ENCODE data around the gene PRKCH.

The PRKCH gene

DNA sequence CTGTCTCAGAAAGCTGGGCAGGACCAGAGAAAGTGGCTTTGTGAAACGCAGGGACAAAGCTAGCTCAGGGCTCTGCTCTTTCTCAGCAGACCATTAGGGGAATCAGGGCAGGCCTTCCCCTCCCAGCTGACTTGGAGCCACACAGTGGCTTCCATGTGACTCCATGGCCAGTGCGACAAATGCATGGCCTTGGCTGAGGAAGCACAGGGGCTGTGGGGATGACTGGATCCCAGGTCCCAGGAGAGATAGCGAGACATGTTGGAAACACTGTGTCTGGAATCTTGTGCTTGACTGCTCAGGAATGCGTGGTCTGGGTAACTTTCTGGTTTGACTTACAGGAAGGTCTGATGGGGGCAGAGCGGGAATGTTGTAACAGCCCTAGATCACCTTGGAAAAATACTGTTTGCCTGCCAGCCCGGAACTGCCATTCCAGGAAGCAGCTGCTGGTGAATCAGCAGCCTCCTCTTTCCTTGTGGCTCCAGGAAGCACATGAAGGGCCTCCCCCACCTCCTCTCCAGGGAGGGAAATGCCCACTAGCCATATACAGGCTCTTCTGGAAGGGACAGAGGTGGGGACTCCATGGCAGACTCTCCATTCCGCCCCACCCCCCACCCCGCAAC, 240.4 kb downstream of the PRKCH start:
- H3K27ac Mint-ChIP-seq: peak overlapping the region; percentile 99
- peaks cover 3% of the 10 kb centered on the region for H3K27me3 Mint-ChIP-seq (ENCODE audit: low read depth, poor library complexity)
- TF ChIP-seq, protein P1, sequence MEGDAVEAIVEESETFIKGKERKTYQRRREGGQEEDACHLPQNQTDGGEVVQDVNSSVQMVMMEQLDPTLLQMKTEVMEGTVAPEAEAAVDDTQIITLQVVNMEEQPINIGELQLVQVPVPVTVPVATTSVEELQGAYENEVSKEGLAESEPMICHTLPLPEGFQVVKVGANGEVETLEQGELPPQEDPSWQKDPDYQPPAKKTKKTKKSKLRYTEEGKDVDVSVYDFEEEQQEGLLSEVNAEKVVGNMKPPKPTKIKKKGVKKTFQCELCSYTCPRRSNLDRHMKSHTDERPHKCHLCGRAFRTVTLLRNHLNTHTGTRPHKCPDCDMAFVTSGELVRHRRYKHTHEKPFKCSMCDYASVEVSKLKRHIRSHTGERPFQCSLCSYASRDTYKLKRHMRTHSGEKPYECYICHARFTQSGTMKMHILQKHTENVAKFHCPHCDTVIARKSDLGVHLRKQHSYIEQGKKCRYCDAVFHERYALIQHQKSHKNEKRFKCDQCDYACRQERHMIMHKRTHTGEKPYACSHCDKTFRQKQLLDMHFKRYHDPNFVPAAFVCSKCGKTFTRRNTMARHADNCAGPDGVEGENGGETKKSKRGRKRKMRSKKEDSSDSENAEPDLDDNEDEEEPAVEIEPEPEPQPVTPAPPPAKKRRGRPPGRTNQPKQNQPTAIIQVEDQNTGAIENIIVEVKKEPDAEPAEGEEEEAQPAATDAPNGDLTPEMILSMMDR (IDR thresholded peaks at IDR 0.05): no peak
- DNase-seq: peak; percentile 61
- H3K36me3 Mint-ChIP-seq (ENCODE audit: low read depth): no peaks in the 10 kb centered on the region
- H3K9me3 Mint-ChIP-seq: no peaks in the 10 kb centered on the region
- no peak overlapping the region for H3K4me3 Mint-ChIP-seq
- peaks cover 68% of the 10 kb centered on the region for H3K4me1 Mint-ChIP-seq

DNA sequence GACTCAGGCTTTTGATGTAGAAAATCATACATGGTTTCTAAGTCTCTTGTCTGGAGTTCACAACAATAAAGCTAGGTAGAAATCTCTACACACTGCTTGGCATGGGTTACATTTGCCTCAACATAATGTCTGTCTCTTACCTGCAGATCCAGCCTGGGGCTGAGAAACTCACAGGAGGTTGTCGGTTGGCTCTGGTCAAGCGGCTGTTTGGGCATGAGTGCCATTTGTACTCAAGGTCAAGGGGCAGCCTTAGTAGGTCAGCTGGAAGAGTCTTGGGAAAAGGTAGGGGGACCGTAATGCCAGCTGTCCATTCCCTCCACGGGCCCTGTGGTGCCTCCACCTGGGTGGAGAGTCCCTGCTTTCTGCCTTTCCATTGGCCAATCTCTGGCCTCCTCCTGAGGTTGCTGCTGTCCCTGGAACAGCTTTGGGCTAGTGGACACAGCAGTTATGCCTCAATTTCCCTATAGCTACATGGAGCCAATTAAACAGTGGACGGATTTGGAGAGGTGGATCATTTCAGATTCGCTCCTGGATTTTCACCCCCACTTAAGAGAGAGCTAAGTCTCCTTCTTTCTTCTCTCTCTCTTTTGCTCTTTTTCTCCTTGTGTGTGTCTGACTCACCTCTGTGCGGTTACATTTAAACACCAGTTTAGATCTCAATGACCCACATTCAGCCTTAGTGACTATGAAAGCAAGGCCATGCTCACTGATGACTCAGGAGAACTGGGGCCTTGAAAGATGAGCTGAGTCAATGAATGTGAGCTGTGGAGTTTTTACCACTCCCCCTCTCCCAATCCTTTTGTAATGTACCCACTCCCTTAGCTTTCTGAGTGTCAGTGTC, 241.2 kb downstream of the PRKCH start:
- Mint-ChIP-seq H3K27ac (peak overlapping the region; percentile 99), H3K27me3 (ENCODE audit: low read depth, poor library complexity) (peaks cover 3% of the 10 kb centered on the region), H3K36me3 (ENCODE audit: low read depth) (no peaks in the 10 kb centered on the region), H3K9me3 (no peaks in the 10 kb centered on the region), H3K4me3 (peak overlapping the region; percentile 32), H3K4me1 (peaks cover 73% of the 10 kb centered on the region)
- TF ChIP-seq, protein P1 (IDR thresholded peaks at IDR 0.05): no peak
- DNase-seq: no peak

DNA sequence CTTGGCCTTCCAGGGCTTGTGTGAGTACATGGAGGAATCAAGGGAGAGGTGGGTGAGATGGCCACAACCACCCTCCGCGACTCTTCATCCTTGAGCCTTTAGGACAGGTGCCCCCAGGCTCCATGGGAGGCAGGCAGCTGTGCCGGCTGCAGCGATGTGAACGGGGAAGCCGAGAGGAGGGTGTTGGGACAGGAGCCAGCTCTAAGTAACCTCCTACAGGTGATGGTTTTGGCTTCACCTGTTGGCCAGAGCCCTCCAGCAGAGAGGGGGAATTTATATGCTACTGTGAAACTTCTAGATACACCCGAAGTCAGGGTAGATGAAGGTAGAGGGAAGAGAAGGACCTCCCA, 241.8 kb downstream of the PRKCH start:
- no peak for DNase-seq
- TF ChIP-seq, protein P1 (IDR thresholded peaks at IDR 0.05): no peak
- no peak overlapping the region for H3K4me3 Mint-ChIP-seq
- H3K36me3 Mint-ChIP-seq (ENCODE audit: low read depth): no peaks in the 10 kb centered on the region
- H3K27me3 Mint-ChIP-seq (ENCODE audit: low read depth, poor library complexity): peaks cover 3% of the 10 kb centered on the region
- no peak overlapping the region for H3K27ac Mint-ChIP-seq
- H3K9me3 Mint-ChIP-seq: no peaks in the 10 kb centered on the region
- H3K4me1 Mint-ChIP-seq: peaks cover 79% of the 10 kb centered on the region

DNA sequence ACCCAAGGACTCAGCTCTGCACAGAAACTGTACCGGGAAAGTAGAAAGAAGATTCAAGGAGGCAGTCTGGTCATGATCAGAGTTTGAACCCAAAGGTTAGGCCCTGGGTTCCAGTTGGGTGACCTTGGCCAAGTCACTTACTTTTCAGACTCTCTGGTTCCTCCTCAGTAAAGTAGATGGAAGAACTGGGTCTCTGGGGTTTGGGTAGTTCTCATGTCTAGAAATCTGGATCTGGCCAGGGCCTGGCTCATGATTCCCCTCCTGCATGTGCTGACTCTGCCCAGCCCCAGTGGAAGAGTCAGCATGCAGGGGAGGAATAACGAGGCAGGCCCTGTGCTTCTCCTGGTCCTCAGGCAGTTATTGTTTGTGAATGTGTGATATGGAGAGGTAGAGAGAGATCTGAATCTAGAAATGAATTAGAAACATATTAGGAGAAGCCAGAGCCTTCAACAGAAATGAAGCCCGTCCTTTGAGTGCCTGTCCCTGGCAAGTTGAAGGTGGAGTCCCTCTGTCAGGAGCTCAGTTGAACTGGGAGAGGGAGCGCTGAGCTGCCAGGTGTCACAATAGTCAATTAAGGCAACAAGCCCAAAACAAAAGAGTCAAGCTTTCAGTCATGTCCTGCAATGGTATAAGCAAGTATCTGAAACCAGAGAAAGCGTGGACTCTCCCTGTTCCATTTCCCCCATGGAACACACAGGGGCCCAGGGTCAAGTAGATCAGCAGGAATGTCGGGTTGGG, 242.7 kb downstream of the PRKCH start:
- Mint-ChIP-seq H3K36me3 (ENCODE audit: low read depth) (no peaks in the 10 kb centered on the region), H3K27me3 (ENCODE audit: low read depth, poor library complexity) (no peaks in the 10 kb centered on the region), H3K4me1 (peaks cover 85% of the 10 kb centered on the region), H3K4me3 (no peak overlapping the region), H3K27ac (peak overlapping the region; percentile 85), H3K9me3 (no peaks in the 10 kb centered on the region)
- no peak for DNase-seq
- TF ChIP-seq, protein P1 (IDR thresholded peaks at IDR 0.05): no peak

DNA sequence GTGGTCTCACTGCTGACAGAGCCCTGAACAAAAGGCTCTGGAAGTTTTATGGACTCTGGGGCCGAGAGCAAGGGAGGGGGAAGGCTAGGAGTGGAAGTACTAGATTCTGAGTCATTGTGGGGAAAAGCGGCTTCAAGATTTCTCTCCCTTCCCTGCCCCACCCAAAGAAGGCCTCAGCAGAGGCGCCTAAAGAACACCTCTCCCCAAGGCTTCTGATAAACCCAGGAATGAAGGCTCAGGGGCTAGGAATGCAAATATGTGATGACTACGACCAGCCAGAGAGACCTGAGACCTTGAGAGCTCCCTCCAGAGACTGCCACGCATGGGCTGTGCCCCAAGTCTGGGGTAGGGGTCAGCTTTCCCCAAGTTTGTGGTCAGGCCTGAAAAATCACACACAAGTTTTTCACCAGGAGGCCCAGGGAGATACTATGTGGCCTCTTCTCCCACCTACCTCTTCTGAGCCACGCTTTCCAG, 243.3 kb downstream of the PRKCH start:
- peak; percentile 26 for DNase-seq
- Mint-ChIP-seq H3K4me1 (peaks cover 86% of the 10 kb centered on the region), H3K9me3 (no peaks in the 10 kb centered on the region), H3K27ac (peak overlapping the region; percentile 85), H3K36me3 (ENCODE audit: low read depth) (no peaks in the 10 kb centered on the region), H3K27me3 (ENCODE audit: low read depth, poor library complexity) (peaks cover 2% of the 10 kb centered on the region), H3K4me3 (no peak overlapping the region)
- TF ChIP-seq, protein P1 (IDR thresholded peaks at IDR 0.05): no peak

Data from nephron progenitor cell (in vitro differentiated cells).